Thoracic aorta (tissue), 2 donors: Measurements from ENCODE around the gene TPX2. TPM values are rescaled to one million over a fixed set of nuclear protein-coding genes. Genes with fewer than 3 reads are reported as not detected.

Source experiments
- ATAC-seq: fragments of 150-250 bp; one replicate; pipeline ENCODE4 v1.8.0; 2017; ENCODE audit warnings: low read depth; ENCODE audit not compliant: insufficient number of reproducible peaks, low FRiP score
- DNase-seq: peaks from one replicate; pipeline ENCODE4 v3.0.0-alpha.2; 2020; ENCODE audit warnings: low spot score
- H3K27ac ChIP-seq, 2 donors: fragments of 200-600 bp; sonication (generic); 1 replicate in 1 of 2; 2 replicates in 1 of 2; pipeline ENCODE4 v1.5.1; 2016; ENCODE audit warnings: mild to moderate bottlenecking in 2 of 2, moderate library complexity in 2 of 2
- H3K27me3 ChIP-seq: fragments of 200-600 bp; sonication (generic); replicated peaks from 2 replicates; pipeline ENCODE4 v1.6.0; 2016; ENCODE audit warnings: mild to moderate bottlenecking; ENCODE audit not compliant: insufficient read depth
- H3K36me3 ChIP-seq: fragments of 200-600 bp; sonication (generic); one replicate; pipeline ENCODE4 v1.5.1; 2016
- H3K4me1 ChIP-seq, 2 donors: fragments of 200-600 bp; sonication (generic); 1 replicate in 1 of 2; 2 replicates in 1 of 2; pipeline versions ENCODE4 v1.5.1 to v1.6.0; 2016; ENCODE audit warnings: low read depth in 2 of 2, mild to moderate bottlenecking in 1 of 2; ENCODE audit not compliant: control insufficient read depth in 1 of 2
- H3K4me3 ChIP-seq: fragments of 200-600 bp; sonication (generic); 2 replicates; pipeline ENCODE4 v1.5.1; 2016; ENCODE audit warnings: mild to moderate bottlenecking
- H3K9me3 ChIP-seq: fragments of 200-600 bp; sonication (generic); 2 replicates; pipeline ENCODE4 v1.5.1; 2016
- total RNA-seq, 2 donors: library from RNA; depleted of rRNA; stranded (reverse); fragments of >200 nt; gene quantifications; one replicate each; pipeline versions ENCODE4 v1.1.0 to v1.2.3, GENCODE V29; 2016
- TF ChIP-seq, protein P1 (sequence below): fragments of 200-600 bp; sonication (generic); IDR thresholded peaks from one replicate; pipeline ENCODE4 v1.5.1; 2019; ENCODE audit warnings: antibody characterized with exemption

TPX2 gene
- total RNA-seq, 2 donors from 2014 or later = 1.5 TPM

GRCh38 chr20:31707258-31707615, 31.9 kb upstream of the TPX2 start:
- DNase-seq = no peak
- H3K27ac ChIP-seq = peak overlapping the region; percentile 37 to 64
- ATAC-seq = no peak
- no peaks in the 10 kb centered on the region for H3K9me3 ChIP-seq
- H3K4me3 ChIP-seq = no peak overlapping the region
- TF ChIP-seq, protein P1, sequence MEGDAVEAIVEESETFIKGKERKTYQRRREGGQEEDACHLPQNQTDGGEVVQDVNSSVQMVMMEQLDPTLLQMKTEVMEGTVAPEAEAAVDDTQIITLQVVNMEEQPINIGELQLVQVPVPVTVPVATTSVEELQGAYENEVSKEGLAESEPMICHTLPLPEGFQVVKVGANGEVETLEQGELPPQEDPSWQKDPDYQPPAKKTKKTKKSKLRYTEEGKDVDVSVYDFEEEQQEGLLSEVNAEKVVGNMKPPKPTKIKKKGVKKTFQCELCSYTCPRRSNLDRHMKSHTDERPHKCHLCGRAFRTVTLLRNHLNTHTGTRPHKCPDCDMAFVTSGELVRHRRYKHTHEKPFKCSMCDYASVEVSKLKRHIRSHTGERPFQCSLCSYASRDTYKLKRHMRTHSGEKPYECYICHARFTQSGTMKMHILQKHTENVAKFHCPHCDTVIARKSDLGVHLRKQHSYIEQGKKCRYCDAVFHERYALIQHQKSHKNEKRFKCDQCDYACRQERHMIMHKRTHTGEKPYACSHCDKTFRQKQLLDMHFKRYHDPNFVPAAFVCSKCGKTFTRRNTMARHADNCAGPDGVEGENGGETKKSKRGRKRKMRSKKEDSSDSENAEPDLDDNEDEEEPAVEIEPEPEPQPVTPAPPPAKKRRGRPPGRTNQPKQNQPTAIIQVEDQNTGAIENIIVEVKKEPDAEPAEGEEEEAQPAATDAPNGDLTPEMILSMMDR = no peak
- peaks cover 63 to 82% of the 10 kb centered on the region in 2 donors for H3K4me1 ChIP-seq
- peaks cover 15% of the 10 kb centered on the region for H3K36me3 ChIP-seq
- H3K27me3 ChIP-seq = no peaks in the 10 kb centered on the region

DNA sequence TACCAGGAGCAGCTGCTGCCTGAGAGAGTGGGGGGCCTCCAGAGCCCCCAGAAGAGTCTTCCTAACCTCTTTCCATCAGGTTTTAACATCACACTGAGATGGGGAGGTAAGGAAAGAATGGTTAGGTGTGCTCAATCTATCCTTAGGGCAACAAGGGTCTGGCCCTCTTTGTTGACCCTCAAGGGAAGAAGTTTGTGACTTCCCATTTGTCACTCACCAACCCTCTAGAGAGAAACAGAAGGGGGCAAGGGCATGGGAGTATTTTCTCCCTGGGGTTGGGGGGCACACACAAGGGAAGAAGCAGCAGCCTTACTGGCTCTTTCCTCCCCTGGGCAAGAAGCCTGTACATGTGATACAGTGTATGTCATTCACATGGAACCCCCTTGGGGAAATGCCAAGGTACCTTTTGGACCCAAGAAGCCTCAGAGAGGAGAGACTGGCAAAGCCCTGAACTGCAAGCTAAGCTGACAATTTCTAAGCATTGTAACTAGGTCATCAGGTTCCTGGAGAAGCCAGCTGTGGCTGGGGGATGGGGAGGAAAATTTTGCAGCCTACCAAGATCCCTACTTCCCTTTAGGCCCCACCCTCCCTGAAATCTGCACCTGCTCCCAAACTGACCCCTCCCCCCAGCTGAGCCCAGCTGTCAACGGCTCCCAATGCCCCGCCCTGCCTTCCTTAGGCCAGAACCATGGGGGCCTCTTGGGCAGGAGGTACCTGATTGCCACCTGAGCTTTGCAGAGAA, 30.9 kb upstream of the TPX2 start:
- Histone ChIP-seq H3K27ac (peak overlapping the region; percentile 37 to 60), H3K36me3 (peaks cover 15% of the 10 kb centered on the region), H3K4me1 (peaks cover 69 to 88% of the 10 kb centered on the region in 2 donors), H3K9me3 (no peaks in the 10 kb centered on the region), H3K27me3 (no peaks in the 10 kb centered on the region), H3K4me3 (no peak overlapping the region)
- DNase-seq (no peak), ATAC-seq (no peak)
- TF ChIP-seq, protein P1 = no peak

DNA sequence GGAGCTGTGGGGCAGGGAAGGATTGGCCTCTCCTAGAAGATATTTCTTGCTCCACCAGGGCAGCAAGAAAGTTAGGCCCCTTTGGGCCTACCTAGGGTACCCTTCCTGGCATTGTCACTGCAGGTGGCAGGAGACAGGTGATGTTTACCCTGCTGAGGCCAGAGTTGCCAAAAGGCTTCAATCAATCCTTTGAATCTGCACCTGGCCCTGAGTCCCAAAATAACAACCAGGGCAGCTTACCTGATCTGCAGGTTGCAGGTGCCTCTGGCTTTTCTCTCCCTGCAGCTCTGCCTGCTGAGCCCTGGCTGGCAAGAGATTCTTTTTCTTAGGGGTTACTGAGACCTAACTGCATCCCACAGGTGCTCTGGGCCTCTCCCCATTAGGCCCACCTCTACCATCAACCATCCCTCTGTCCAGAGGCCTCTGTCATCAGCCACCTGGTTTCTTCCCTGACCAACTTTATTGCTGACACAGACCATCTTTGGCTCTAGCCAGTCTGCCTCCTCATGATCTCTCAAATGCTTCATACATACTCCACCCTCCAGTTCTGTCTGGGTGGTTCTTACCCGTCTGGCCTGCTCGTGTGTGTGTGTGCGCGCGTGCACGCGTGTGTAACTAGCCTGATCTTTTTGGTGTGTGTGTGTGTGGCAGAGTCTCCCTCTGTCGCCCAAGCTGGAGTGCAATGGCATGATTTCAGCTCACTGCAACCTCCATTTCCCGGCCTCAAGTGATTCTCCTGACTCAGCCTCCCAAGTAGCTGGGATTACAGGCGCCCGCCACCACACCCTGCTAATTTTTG, 30.2 kb upstream of the TPX2 start:
- TF ChIP-seq, protein P1 = no peak
- DNase-seq = no peak

GRCh38 chr20:31709939-31710338, 29.2 kb upstream of the TPX2 start:
- ATAC-seq (no peak), DNase-seq (no peak)
- Histone ChIP-seq H3K4me1 (peaks cover 72 to 93% of the 10 kb centered on the region in 2 donors), H3K36me3 (peaks cover 21% of the 10 kb centered on the region), H3K9me3 (no peaks in the 10 kb centered on the region), H3K27ac (peak overlapping the region; percentile 98 to 99), H3K4me3 (no peak overlapping the region), H3K27me3 (no peaks in the 10 kb centered on the region)
- TF ChIP-seq, protein P1 = no peak

More for the DNA sequence above, 30.2 kb upstream of the TPX2 start:
- Histone ChIP-seq H3K27me3 (no peaks in the 10 kb centered on the region), H3K27ac (peak overlapping the region; percentile 30 to 60), H3K4me1 (peaks cover 73 to 90% of the 10 kb centered on the region in 2 donors), H3K9me3 (no peaks in the 10 kb centered on the region), H3K4me3 (no peak overlapping the region), H3K36me3 (peaks cover 17% of the 10 kb centered on the region)
- no peak for ATAC-seq

GRCh38 chr20:31710423-31711108, 28.5 kb upstream of the TPX2 start:
- H3K27ac ChIP-seq = peak overlapping the region; percentile 98 to 99
- peak overlapping the region; percentile 19 for H3K4me3 ChIP-seq
- DNase-seq (no peak), ATAC-seq (no peak)
- peaks cover 71 to 93% of the 10 kb centered on the region in 2 donors for H3K4me1 ChIP-seq
- peaks cover 21% of the 10 kb centered on the region for H3K36me3 ChIP-seq
- TF ChIP-seq, protein P1 = no peak
- H3K27me3 ChIP-seq = no peaks in the 10 kb centered on the region
- H3K9me3 ChIP-seq = no peaks in the 10 kb centered on the region
